CD4-positive, alpha-beta T cell (primary cell): ENCODE results near the gene CDK8. TPM values are rescaled to one million over a fixed set of nuclear protein-coding genes. Genes with fewer than 3 reads are reported as not detected.

ENCODE experiments used
- ATAC-seq: fragments of 200-7000 bp; cut with Tn5 transposase; one replicate; pipeline ENCODE4 v1.10.0; 2022; ENCODE audit warnings: mild to moderate bottlenecking; ENCODE audit not compliant: poor library complexity
- CTCF ChIA-PET: fragments of 350-600 bp; sonication (Branson Sonifier 250); formaldehyde crosslinking; loops from one replicate; lab custom pipeline; 2021; ENCODE audit warnings: antibody characterized with exemption, inconsistent platforms; lab: Charles Lee
- POLR2A ChIA-PET: fragments of 350-600 bp; sonication (Branson Sonifier 250); formaldehyde crosslinking; loops from one replicate; lab custom pipeline; 2021; ENCODE audit warnings: antibody characterized with exemption, inconsistent platforms; lab: Charles Lee
- DNase-seq, 14 experiments: peaks; one replicate each; pipeline ENCODE4 v3.0.0-alpha.2; 2013 to 2020; ENCODE audit warnings: mixed read lengths in 2 of 14
- H3K27ac ChIP-seq, 2 donors: one replicate each; pipeline versions ENCODE4 v1.5.1 to v1.7.0; 2013; ENCODE audit warnings: low read length in 2 of 2, low read depth in 1 of 2, mild to moderate bottlenecking in 1 of 2
- H3K27me3 ChIP-seq, 2 experiments: 1 replicate in 1 of 2; 2 replicates in 1 of 2; pipeline versions ENCODE4 v1.6.1 to v1.7.0; 2013; ENCODE audit warnings: low read length in 2 of 2, control low read depth in 1 of 2, mild to moderate bottlenecking in 1 of 2, moderate library complexity in 1 of 2; ENCODE audit not compliant: insufficient read depth in 2 of 2, control insufficient read depth in 1 of 2
- H3K36me3 ChIP-seq: one replicate; pipeline ENCODE4 v1.6.1; 2013; ENCODE audit warnings: low read length, control low read depth; ENCODE audit not compliant: insufficient read depth
- H3K4me1 ChIP-seq: one replicate; pipeline ENCODE4 v1.6.1; 2013; ENCODE audit warnings: low read length, control low read depth; ENCODE audit not compliant: insufficient read depth
- H3K4me3 ChIP-seq: one replicate; pipeline ENCODE4 v1.5.1; 2013; ENCODE audit warnings: mild to moderate bottlenecking, low read length, moderate library complexity
- H3K9me3 ChIP-seq, 2 experiments: 1 replicate in 1 of 2; 2 replicates in 1 of 2; pipeline versions ENCODE4 v1.6.1 to v1.7.0; 2013; ENCODE audit warnings: low read length in 2 of 2, mild to moderate bottlenecking in 2 of 2, control low read depth in 1 of 2, moderate library complexity in 1 of 2; ENCODE audit not compliant: control insufficient read depth in 1 of 2, insufficient read depth in 1 of 2
- H3K27ac Mint-ChIP-seq: one replicate; pipeline ENCODE4 v1.8.0; 2020; ENCODE audit warnings: mixed read lengths
- H3K27me3 Mint-ChIP-seq: one replicate; pipeline ENCODE4 v1.8.0; 2021; ENCODE audit warnings: mixed read lengths
- H3K36me3 Mint-ChIP-seq: one replicate; pipeline ENCODE4 v1.8.0; 2021; ENCODE audit warnings: low read depth, mixed read lengths
- H3K4me1 Mint-ChIP-seq: one replicate; pipeline ENCODE4 v1.8.0; 2021; ENCODE audit warnings: low read depth, mixed read lengths
- H3K4me3 Mint-ChIP-seq: one replicate; pipeline ENCODE4 v1.8.0; 2020; ENCODE audit warnings: mild to moderate bottlenecking, mixed read lengths
- H3K9me3 Mint-ChIP-seq: one replicate; pipeline ENCODE4 v1.8.0; 2020; ENCODE audit warnings: mixed read lengths
- CTCF ChIP-seq: fragments of 200-600 bp; IDR thresholded peaks from one replicate; pipeline ENCODE4 v1.8.0; 2022; ENCODE audit warnings: antibody characterized with exemption, mild to moderate bottlenecking
- intact Hi-C, 2 experiments: fragments of 100-400 bp; cut with DNase I in 1 of 2; cut with micrococcal nuclease in 1 of 2; formaldehyde crosslinking; loops; one replicate each; pipeline versions ENCODE4 v1.15.1 to v1.9.0; 2023 to 2025; cut with DNase I, micrococcal nuclease
- total RNA-seq, 174 experiments: library from RNA in 2 of 174; stranded (reverse) in 2 of 174; gene quantifications; one replicate each; pipeline ENCODE4 v1.2.3 and lab custom pipeline; 2021 to 2026

Gene CDK8
- total RNA-seq, 2 experiments from 2014 or later: 6.0 to 6.7 TPM

GRCh38 chr13:26340807-26341206 is 86.9 kb downstream of the CDK8 start:
- ChIA-PET CTCF (no interaction called here), POLR2A (no interaction called here)
- intact Hi-C loops: no loop called here
- H3K27ac ChIP-seq: no peak overlapping the region
- TF ChIP-seq CTCF: no peak
- Mint-ChIP-seq H3K27me3 (no peaks in the 10 kb centered on the region), H3K9me3 (no peaks in the 10 kb centered on the region), H3K4me3 (no peak overlapping the region), H3K27ac (no peak overlapping the region), H3K4me1 (no peaks in the 10 kb centered on the region), H3K36me3 (peaks cover 24% of the 10 kb centered on the region)
- H3K4me1 ChIP-seq: no peaks in the 10 kb centered on the region
- H3K27me3 ChIP-seq: no peaks in the 10 kb centered on the region
- no peaks in the 10 kb centered on the region for H3K9me3 ChIP-seq
- peaks cover 4% of the 10 kb centered on the region for H3K36me3 ChIP-seq
- ATAC-seq (no peak), DNase-seq (no peak)
- H3K4me3 ChIP-seq: no peak overlapping the region

GRCh38 chr13:26342898-26343297 is 89.0 kb downstream of the CDK8 start:
- Histone ChIP-seq H3K36me3 (peaks cover 4% of the 10 kb centered on the region), H3K27me3 (no peaks in the 10 kb centered on the region), H3K4me1 (no peaks in the 10 kb centered on the region), H3K27ac (no peak overlapping the region), H3K4me3 (no peak overlapping the region), H3K9me3 (no peaks in the 10 kb centered on the region)
- H3K4me1 Mint-ChIP-seq: no peaks in the 10 kb centered on the region
- H3K27me3 Mint-ChIP-seq: no peaks in the 10 kb centered on the region
- DNase-seq (no peak), ATAC-seq (no peak)
- POLR2A ChIA-PET: no interaction called here
- CTCF ChIA-PET: no interaction called here
- no peak overlapping the region for H3K27ac Mint-ChIP-seq
- H3K4me3 Mint-ChIP-seq: no peak overlapping the region
- no peaks in the 10 kb centered on the region for H3K9me3 Mint-ChIP-seq
- intact Hi-C loops: no loop called here
- TF ChIP-seq CTCF: no peak
- H3K36me3 Mint-ChIP-seq: peaks cover 32% of the 10 kb centered on the region

GRCh38 chr13:26343816-26344215 is 89.9 kb downstream of the CDK8 start:
- ChIA-PET POLR2A (no interaction called here), CTCF (no interaction called here)
- Mint-ChIP-seq H3K4me1 (no peaks in the 10 kb centered on the region), H3K36me3 (peaks cover 37% of the 10 kb centered on the region), H3K9me3 (no peaks in the 10 kb centered on the region), H3K27me3 (no peaks in the 10 kb centered on the region), H3K4me3 (no peak overlapping the region), H3K27ac (no peak overlapping the region)
- no peaks in the 10 kb centered on the region for H3K9me3 ChIP-seq
- H3K36me3 ChIP-seq: peaks cover 4% of the 10 kb centered on the region
- H3K4me1 ChIP-seq: no peaks in the 10 kb centered on the region
- ATAC-seq: no peak
- no peak overlapping the region for H3K27ac ChIP-seq
- H3K4me3 ChIP-seq: no peak overlapping the region
- DNase-seq: no peak
- TF ChIP-seq CTCF: no peak
- no peaks in the 10 kb centered on the region for H3K27me3 ChIP-seq
- intact Hi-C loops: no loop called here
